OCI-LY3 (cell line): Measurements from ENCODE around the gene PRICKLE2.

Experiments used
- EZH2phosphoT487 ChIP-seq: fragments of 200-600 bp; shearing (Covaris generic); IDR thresholded peaks from 2 replicates; pipeline ENCODE4 v1.6.1; 2018; ENCODE audit warnings: antibody characterized with exemption, mixed run types, low read depth
- TF ChIP-seq, protein P1 (sequence below): fragments of 200-600, 300-600 bp; sonication (generic); IDR thresholded peaks from 2 replicates; pipeline ENCODE4 v1.5.1; 2014; ENCODE audit warnings: antibody characterized with exemption, low read length, low read depth

DNA sequence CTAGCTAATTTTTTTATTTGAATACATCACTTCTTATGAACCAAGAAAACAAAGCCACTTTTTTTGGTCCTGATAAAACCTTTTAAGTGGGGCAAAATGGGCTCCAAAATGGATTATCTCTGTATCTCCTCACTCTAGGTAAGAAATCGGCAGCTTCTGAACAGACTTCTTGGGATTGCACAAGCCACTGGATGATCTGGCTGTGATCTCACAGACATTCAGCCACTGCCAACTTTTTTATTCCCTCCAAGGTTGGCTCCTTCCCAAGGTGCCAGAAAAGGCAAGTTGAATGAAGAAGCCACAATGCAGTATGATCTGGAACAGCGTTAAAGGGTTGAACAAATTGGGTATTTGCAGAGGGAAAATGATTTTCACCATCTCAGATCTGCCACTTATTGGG lies 73.2 kb downstream of the PRICKLE2 start:
- no peak for TF ChIP-seq EZH2phosphoT487
- TF ChIP-seq, protein P1, sequence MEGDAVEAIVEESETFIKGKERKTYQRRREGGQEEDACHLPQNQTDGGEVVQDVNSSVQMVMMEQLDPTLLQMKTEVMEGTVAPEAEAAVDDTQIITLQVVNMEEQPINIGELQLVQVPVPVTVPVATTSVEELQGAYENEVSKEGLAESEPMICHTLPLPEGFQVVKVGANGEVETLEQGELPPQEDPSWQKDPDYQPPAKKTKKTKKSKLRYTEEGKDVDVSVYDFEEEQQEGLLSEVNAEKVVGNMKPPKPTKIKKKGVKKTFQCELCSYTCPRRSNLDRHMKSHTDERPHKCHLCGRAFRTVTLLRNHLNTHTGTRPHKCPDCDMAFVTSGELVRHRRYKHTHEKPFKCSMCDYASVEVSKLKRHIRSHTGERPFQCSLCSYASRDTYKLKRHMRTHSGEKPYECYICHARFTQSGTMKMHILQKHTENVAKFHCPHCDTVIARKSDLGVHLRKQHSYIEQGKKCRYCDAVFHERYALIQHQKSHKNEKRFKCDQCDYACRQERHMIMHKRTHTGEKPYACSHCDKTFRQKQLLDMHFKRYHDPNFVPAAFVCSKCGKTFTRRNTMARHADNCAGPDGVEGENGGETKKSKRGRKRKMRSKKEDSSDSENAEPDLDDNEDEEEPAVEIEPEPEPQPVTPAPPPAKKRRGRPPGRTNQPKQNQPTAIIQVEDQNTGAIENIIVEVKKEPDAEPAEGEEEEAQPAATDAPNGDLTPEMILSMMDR, result no peak
